Stimulated activated CD8-positive, alpha-beta memory T cell treated with anti-CD3 and anti-CD28 coated beads, Interleukin-12 subunit alpha, Interleukin-12 subunit beta, amount 100 ng/mL, for 1 hour (primary cell): Measurements from ENCODE around the gene CXCR6.
A peak's percentile ranks its signal among the peaks of the same experiment; 100 is the strongest.

Source experiments
- DNase-seq: peaks from one replicate; pipeline ENCODE4 v3.0.0-alpha.2; 2020; ENCODE audit warnings: low read depth

The CXCR6 gene

DNA sequence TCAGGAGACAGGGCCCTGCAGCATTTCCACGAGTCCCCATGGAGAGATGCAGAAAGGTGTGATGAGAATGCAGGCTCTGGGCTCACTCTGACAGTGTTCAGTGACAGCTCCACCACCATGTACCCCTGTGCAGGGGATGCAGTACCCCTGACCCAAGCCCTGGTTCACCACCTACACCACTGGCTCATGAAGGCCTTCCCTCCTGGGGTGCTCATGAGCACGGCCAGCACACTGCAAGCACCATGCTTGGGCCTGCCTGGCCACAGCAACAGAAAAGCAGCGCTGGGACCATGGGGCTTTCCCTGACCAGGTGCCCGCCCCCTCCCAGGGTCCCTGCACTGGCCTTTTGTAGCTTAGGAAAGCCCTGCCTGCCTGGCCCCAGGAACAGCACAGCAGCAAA is 6.2 kb downstream of the CXCR6 start:
- no peak for DNase-seq

DNA sequence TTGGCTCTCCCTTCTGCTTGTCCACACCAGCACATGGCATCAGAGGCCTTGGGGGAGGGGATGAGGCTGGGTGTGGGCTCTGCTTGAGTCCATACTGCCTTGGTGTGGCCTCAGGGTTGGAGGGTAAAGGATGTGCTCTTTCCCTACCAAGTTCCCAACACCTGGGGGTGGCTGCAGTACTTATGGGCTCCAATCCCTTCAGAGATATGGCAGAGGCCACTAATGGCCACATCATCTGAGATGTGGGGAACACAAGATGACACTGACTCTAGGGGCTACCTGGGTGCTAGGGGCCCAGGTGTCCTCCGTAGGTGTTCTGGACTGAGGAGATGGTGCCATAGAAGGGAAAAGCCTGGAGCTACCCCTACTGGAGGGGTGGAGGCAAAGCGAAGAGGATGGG is 6.9 kb downstream of the CXCR6 start:
- DNase-seq = no peak

DNA sequence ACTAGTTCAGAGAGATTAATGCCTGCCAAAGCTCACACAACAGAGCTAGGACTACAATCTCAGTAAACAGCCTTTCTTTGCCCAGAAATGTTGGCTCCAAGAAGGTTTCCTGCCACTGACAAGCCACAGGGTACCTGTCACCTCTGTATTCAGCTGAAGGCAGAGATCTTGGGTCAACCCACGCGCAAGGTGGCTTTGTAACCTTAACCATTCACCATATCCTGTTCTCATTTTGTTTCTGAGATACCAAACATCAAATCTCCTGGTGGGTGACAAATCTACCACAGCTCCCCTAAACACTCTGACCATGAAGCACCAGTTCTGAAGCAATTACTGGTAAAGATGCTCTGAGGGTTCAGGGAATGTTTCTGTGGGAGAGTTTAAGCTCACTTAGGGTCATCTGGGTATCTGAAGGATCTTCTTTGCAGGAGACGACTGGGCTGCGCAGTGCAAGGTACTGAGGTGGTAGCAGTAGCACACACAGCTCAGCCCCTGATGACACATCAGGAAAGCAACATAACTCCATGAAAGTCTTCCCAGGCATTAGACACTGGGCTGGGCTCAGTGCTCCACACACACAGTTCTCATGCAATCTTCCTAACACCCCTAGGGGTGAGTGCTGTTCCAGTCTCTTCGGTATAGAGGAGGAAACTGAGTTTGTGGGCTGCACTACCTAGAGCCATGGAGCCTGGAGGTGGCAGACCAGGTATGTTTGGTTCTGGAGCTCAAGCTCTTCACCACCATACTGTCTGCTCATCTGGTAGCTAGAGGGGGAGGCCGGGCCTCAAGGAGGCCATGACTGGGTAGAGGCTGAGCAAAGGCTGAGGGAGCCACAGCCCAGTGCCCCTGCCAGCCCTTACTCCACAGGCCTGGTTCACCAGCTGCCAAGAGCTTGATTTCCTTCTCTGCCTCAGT is 7.7 kb downstream of the CXCR6 start:
- DNase-seq = peak; percentile 26

DNA sequence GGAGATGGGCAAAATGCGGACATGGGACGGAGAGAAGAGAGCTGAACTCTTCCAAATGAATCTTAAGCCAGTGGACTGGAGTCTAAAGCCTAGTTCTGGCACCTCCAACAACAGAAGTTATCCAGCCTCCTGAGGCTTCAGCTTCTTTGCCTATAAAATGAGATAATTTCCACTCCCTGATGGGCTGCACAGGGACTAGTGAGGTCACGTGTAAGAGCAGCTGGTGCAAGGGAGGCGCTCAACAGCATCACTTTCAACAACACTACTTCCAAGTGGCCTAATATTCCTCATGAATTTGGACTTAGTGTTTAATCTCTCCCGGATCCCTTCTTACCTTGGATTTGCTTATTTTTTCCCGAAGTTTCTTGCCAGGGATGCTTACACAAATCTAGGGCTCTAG is 8.7 kb downstream of the CXCR6 start:
- DNase-seq = no peak

DNA sequence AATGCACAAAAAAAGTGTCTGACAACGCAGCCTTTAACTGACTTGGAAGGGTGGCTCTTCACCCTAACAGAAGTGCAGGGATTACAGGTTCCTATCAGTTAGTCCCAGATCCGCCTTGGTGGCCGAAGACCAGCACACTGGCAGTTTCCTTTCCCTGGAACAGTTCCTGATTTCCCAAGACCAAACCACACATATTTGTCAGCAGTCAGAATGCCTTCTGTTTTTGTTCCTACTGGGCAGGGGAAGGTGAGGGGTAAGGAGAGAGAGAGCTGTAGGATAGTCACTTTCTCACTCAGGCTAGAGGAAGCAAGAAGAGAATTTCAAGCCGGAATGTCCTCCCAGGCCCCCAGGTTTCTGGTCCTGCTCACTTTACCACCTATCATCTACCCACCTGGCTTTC is 9.2 kb downstream of the CXCR6 start:
- DNase-seq = no peak

DNA sequence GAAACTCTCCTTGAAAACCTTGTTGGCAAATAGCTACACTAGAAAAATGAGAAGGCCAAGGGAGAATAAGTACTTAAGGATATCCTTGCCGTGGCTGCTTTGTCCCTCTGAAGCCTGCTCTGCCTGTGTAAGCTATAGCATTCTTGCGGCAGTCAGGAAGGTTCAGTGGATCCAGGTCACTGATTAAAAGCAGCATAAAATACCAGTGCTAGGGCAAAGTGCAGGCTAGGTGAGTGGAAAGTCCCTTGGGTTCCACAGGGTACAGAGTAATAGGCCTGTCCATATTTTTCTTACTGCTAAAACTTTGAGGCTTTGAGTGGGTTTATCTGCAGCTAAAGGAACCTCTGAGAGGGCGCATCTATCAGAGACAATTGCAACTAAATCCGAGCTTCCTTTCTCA is 10.3 kb downstream of the CXCR6 start:
- no peak for DNase-seq

DNA sequence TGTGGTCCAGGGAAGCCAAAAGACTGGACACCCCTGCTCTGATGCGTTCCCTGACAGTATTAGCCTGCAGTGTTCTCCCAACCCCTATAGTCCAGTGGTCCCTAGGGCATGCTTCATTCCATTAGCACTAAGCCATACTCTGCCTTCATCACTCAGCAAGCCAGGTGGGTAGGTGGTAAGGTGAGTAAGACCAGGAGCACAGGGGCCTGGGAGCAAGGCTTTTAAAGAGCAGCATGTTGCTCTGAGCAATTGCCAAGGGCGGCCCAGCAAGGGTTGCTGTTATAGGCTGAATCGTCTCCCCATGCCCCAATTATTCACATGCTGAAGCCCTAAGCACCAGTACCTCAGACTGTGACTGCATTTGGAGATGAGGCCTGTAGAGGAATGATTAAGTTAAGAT is 11.0 kb downstream of the CXCR6 start:
- no peak for DNase-seq

DNA sequence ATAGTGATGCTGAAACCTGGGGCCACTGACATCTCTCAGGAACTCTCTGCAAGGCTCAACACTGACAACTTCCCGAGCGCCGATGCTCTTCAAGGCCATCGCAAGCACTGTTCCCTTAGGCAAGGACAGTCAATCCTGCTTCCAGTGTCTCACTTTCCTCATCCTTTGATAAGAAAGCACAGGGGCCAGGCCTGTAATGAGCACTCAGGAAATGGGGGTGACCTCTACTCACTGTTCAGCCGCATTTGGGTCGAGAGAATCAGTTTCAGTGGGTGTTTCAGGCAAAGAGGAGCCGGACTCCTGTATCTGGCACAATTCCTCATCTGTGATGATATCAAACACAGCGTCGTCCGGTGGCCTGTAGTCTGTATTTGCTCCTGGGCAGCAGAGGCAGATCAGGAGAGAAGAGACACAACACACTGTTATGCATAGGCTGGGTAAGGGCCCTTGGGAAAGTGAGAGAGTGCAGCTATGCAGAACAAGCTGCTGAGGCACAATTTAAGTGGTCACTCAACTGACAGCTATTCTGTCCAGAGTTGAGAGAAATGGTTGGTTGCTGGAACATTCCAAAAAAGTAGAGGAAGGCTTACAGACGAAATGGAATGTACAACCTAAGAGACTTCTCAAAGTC is 11.9 kb downstream of the CXCR6 start:
- no peak for DNase-seq

DNA sequence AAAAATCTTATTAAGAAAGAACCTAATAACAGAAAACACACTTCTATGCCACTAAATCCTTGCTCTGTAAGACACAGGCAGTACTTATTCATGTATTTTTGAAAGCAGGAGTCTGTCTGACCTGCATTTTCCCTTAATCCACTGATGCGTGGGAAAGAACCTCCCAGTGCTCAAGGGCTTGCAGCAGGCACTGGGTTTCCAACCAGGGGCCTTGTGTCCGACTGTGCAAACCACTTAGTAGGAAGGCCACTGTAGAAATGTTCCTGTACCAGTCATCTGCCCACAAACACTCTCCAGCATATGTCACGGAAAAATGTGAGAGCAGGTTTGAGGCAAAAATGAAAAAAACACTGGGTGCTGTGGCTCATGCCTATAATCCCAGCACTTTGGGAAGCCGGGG is 12.4 kb downstream of the CXCR6 start:
- no peak for DNase-seq

DNA sequence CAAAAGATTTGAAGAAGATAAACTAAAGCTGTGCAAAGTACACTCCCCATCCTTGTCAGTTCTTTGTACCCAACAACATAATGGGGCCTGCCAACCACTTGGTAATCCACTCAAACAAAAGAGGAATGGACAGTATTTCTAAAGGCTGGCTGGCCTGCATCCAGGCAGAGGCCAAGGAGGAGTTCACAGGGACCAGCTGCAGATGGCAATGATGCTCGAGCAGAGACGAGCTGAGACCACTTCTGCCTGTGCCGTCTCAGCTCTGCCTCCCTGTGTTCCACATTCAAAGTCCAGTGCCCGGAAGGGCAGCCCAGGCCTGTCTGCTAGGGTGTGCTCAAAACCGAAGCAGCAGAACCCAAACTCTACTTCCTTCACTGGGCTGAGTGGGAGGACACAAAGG is 14.3 kb downstream of the CXCR6 start:
- no peak for DNase-seq

DNA sequence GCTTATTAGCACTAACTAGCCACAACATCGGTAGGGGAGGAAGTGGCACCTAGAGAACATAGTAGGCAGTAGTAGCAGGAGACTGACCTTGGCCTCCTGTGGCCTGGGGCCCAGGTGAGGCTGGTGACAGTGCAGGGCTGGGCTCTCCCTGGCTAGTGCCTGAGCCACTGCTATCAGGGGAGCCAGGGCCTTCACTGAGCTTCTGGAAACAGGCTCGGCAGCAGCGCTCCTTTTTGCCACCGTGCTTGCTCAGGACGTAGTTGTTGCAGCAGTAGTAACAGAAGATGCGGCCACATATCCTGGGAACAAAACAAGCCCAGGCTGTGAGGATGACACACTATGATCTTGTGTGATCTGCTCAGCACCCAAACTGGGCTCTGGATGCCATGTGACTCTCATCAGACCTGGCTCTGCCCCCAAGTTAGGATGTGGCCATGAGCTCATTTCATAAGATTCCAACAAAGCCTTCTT is 15.1 kb downstream of the CXCR6 start:
- no peak for DNase-seq

DNA sequence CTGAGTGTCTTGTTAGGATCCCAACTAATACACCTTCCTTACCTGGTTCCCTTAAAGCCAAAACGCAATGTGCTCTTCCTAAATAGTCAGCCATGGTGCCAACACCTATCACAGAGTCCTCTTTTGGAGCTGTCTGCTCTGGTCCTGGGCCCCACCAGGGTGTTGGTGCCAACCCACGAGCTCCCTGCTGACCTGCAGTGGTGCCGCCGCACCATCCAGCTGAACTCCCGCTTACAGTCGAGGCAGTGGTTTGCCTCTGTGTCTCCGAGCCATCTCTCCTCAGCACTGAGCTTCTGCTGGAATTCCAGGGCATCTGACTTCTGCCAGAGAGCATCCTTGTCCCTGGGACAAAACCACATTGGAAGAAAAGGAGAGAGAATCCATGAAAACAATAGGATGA is 15.9 kb downstream of the CXCR6 start:
- no peak for DNase-seq

DNA sequence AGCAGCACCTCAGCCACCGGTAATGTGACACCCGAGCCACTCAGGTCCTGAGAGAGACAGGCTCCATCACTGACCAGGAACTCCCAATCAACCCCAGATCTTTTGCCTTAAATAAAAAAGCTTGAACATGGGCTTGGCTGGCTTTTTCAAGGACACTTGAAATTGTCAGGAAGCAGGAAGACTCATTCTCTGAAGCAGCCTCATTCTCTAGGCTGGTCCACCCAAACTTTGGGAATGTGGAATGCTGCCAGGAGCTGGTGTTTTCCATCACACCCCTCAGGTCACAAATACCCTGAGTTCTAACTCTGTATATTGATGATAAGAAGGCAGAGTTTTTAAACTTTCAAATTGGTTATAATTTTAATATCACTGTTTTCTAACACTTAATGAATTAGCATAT is 17.0 kb downstream of the CXCR6 start:
- DNase-seq = no peak

DNA sequence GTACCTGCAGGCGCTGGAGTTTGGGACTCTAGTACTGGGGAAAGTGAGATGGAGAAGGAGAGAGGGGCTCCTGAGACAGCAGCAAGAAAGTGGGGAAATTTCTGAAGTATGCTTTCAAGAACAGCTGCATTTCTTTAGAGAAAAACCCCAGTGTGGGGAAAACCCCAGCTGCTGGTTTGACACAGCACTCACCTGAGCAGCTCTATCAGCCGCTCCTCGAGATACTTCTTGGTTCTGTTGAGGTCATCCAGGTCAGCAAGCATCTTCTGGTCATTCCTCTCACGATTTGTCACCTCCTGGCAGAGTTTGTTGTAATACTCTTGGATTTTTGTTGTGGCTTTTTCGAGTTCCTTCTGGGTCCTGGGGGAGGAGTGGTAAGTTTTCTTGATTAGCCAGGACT is 18.8 kb downstream of the CXCR6 start:
- DNase-seq = no peak

DNA sequence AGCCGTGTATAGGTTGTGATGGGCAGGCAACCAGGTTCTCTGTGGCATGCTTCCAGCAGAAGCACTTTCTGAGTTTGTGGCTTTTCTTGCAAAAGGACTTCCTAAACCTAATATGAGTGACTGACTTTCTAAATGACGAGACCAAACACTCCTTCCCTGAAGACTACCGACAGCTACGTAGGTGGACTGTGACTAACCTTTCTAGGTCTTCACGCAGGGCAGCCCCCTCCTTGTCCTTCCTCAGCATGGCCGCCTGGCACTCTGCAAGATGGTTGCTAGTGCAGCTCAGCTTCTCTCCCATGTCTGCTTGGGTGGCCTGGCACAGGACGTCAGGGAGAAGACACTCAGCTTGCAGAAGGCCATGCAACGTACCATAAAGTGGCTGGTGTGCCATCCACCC is 20.9 kb downstream of the CXCR6 start:
- DNase-seq = no peak

DNA sequence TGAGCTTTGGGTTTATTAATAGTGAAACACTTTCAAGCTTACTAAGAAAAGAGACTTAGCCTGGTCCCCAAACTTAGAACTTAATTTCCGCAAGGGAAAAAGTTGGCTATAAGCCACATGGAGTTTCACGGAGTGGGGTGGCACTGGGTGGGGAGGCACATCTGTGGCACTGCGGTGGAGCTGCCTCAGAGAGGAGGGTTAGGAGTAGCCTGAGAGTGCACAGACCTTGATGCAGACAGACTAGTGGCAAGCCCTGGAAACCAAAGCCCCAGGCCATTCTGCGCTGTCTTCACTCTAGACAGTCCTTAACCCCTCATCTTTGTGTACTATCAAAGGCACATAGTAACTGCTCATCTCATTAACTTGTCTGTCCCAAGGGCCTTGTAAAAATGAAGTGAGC is 22.0 kb downstream of the CXCR6 start:
- DNase-seq = no peak

DNA sequence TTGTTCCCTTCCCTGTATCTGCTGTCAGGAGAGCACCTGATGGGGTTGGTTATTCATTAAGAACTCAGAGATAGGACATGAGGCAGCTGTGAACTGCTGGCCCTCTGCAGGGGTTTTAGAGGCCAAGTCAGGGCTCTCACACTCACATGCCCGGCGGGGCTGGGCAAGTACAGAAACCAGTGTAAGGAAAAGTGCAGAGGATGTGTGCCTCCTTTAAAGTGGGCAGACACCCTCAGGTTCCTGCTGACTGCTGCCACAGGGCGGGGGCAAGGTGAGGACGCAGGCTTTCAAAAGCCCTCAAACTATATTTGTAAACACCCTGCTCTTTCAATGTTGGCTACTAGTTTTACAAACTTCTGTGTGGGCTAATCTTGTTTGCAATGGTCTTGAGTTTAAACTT is 22.4 kb downstream of the CXCR6 start:
- no peak for DNase-seq

DNA sequence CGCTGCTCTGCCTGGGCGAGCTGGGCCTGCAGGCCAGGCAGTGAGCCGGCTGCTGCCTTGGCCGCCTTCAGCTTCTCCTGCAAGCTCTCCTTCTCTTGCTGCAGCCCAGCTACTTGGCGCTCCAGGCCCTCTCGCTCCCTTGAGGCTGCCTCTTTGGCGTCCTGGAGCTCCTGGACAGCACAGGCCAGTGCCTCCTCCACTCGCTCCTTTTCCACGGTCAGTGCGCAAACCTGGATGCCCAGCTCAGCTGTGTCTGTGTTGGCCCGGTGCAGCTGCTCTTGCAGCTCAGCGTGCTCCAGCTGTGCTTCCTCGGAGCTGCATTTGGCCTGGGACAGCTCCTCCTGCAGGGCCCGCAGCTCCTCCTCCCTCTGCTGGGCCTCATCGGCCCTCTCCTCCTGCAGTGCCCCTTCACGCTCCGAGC is 23.1 kb downstream of the CXCR6 start:
- DNase-seq = no peak

DNA sequence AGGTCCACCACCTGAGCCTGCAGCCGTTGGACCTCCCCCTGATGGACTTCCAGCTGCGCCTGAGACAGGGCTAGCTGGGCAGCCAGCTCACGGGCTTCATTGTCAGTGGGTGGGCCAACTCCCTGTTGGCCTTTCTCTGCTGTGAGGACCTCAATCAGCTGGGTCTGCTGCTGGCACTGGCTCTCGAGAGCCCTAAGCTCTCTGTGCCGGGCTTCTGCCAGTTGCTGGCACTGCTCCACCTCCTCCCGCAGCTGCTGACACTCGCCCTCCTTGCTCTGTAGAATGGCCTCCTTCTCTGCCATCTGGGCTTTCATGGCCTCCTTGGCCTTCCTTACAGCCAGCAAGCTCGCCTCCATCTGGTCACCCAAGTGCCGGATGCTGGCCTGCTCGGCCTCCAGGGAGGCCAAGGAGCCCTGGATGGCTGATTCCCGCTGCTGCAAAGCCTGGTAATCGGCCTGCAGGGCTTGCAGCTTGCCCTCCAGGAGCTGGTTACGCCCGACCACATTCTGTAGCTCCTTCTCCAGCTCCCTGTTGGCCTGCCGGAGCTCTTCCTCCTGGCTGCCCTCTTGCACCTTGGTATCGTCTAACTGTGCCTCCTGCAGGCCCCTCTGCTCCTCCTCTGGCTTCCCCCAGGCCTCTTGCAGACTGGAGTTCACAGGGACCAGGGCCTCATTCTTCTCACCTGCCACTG is 23.8 kb downstream of the CXCR6 start:
- DNase-seq = no peak

DNA sequence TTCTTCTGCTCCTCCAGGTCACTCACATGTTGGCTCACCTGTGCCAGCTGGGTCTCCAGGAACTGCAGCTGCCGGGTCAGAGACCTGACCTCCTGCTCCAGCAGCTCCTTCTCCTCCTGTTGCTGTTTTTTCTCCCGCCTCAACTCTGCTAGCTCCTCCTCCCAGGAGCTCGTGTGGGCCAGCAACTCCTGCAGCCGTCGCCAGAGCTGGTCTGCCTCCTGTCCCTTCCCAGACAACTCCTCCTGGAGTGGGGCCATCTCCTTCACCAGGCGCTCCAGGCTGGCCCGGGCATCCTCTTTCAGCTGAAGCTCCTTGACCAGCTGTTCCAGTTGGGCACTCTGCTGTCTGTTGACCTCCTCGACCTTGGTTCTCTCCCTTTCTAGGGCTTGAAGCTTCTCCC is 24.5 kb downstream of the CXCR6 start:
- DNase-seq = no peak

DNA sequence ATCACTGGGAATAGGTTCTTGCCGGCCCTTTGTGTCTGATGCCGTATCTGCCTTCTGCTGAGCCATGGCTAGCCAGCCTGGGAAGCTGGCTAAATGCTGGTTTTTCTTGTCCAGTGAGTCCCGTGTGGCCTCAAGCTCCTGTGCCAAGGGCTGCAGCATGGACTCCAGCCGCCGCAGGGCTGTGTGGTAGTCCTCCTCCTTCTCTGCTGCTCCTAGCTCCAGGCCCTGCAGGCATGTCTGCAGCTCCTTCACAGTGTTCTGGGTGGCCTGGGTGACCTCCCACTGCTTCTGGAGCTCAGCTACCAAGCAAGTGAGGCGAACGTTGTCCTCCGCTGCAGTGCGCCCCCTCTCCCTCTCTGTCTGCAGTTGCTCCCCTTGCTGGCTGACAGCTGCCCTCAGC is 24.9 kb downstream of the CXCR6 start:
- DNase-seq = no peak

DNA sequence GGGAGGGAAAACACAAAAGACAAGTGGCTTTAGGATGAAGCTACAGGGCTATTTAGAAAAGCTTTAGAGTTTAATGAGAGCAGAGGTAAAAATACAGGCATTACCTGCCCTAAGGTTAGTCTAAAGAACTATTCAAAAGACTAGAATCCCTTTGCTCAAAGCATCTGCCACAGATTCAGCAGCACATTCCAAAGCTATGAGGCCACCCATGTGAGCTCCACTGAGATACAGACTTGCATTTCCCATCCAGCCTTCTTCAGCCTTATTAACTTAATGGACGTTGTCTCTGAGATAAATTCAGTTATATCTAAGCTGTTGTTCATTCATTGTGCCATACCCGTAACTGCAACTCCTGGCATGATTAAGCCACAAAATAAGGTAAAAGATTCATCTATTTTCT is 25.4 kb downstream of the CXCR6 start:
- DNase-seq = no peak

DNA sequence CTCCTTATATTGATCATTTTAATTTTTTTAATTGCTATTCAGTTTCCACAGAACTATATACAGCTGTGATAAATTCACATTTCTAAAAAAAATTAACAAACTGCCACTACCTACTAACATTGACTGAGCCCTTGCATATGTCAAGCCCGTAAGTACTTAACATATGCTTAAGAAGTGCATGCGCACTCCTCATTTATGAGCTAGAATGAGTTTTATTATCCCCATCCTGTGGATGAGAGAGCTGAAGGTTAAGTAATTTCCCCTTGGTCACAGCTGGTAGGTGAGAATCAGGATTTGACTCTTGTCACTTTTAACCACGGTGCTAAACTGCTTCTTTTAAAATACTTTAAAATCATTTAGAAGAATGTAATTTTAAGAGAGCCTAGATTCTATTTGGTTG is 25.9 kb downstream of the CXCR6 start:
- no peak for DNase-seq
